ENCODE data around the gene ZBTB32.

Gene ZBTB32

DNA sequence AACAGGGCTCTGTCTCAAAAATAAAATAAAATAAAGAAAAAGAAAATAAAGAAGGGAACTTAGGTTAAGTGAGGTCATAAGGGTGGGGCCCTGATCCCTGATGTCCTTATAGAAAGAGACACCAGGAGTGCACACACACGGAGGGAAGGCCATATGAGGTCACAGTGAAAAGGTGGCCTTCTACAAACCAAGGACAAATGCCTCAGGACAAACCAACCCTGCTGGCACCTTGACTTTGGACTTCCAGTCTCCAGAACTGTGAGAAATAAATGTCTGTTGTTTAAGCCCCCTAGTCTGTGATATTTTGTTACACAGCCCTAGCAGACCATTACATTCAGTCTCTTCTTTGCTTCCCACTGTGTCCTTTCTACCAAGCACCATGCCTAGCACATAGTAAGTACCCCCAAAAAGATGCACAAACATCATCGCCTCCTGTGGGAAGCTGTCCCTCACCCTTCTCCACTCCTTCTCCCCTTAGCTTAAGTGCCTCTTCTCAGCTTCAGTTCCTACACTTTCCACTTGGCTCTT, 8.4 kb upstream of the ZBTB32 start:
- no peak for DNase-seq

DNA sequence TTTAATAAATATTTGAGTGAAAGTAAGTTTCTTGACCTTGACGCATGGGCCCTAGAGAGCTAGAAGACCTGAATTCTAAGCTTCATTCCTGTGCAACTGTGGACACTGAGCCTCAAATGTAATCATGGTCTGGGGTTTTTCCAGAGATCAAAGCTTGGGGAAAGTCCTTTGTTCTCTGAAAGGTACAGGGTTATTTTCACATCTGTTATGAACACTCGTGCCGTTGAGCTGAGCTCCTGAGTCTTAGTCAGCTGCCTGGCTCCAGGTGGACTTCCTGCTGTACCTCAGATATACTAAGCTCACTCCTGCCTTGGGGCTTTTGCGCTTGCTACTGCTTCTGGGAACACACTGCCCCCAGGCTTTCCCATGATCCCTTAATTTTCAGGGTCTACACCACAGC, 7.5 kb upstream of the ZBTB32 start:
- DNase-seq = no peak

DNA sequence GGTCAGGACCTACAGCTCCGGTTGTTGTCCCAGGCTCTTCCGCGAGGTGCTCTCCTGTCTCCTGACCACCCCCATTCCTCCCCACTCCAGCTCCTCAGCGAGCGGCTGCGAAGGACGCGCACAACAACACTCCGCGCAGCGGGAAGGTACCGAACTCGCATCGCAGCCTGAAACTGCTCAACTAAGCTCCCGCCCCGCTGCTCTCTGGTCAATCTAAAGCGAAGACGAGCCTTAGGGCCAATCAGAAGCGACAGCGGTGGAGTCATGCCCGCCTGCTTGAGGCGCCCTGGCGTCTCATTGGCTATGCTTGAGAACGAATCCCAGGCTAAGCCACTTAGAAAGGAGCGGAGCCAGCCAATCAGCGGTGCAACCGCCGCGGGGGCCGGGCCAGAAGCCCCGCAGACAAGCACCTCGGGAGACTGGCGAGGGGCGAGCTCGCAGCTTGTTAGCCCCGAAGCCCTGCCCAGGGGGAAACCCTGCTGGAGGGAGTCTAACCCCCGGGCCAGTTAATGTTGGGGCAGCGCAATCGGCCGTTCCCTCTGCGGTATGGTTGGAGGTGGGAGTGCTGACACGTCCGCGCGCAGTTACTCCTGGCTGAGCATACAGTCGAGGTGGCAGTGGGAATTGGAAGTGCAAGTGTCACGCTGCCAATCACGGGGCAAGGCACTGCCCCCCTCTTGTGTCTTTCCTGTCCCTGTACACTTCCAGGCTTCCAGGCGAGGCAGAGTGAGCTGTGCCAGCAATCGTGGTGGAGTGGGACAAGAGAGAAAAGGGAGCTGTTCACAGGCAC, 1.9 kb upstream of the ZBTB32 start:
- DNase-seq = peak; percentile 100

DNA sequence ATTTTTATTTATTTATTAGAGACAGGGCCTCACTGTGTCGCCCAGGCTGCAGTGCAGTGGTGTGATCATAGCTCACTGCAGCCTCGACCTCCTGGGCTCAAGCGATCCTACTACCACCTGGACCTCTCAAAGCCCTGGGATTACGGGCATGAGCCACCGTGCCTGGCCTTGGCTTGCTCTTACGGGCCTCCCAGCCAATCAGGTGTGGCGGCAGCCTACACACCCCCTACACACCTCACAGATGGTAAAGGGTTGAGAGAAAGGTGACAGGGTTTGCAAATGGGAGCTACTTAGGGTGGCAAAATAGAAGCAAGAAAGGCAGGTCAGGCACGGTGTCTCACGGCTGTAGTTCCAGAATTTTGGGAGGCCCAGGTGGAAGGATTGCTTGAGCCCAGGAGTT, 1.0 kb upstream of the ZBTB32 start:
- DNase-seq = peak; percentile 66

DNA sequence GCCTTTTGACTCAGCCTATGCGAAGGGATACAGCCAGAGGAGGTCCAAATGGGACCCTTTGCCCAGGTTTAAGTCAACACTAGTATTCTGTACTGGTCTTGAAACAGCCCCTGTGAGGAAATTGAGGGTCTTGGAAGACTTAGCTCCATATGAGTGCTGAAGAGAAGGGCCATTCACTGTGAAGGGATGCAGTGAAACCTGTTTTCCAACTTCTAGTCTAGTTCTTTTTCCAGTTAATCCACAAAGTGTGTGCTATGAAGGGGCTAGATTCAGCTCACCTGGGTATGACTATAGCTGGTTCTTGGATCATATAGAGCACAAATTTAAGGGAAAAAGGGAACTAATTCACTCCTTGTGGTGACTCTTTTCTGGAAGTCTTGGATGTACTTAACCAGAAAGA, 4.0 kb downstream of the ZBTB32 start:
- no peak for DNase-seq

DNA sequence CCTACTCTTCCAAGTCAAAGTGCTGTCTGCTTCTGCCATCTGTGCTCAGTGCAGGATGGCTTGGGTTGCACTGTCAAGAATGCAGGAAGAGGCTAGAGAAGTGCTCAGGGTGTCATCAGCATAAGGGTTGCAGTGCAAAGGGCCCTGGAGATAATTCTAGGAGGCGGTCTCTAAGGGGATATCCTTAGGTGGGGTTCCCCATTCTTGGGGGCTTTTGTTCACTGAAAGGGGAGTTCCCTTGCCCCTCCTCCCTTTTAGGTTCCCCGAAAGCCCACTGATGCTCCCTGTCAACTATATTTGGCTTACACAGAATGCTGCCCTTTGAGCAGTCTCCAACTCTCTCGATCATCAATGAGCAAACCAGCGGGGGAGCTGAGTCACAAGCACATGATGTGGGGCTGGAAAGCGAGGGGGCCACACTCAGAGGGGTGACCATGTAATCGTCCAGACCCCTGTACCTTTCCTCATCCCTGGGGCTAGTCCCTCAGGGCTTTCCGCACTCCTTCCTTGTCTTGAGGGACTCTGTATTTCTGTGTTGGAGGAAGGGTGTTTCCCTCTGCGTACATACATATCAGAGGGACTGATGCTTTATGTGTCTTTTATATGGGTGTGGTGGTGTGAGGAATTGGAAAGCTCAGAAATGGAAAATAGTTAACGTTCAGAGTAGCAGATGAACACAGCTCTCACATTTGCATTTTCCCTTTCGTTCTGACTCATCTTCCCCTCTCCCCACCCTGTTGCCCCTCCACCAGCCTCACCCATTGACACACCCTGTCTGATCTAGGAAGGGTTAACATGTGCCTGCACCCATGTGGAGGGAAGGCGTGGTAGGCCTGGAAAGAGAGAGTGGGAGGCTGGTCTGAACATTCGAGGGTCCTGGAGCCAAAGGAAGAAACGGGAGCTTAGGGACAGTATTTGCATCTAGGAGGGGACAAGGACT, 6.7 kb downstream of the ZBTB32 start:
- no peak for DNase-seq

DNA sequence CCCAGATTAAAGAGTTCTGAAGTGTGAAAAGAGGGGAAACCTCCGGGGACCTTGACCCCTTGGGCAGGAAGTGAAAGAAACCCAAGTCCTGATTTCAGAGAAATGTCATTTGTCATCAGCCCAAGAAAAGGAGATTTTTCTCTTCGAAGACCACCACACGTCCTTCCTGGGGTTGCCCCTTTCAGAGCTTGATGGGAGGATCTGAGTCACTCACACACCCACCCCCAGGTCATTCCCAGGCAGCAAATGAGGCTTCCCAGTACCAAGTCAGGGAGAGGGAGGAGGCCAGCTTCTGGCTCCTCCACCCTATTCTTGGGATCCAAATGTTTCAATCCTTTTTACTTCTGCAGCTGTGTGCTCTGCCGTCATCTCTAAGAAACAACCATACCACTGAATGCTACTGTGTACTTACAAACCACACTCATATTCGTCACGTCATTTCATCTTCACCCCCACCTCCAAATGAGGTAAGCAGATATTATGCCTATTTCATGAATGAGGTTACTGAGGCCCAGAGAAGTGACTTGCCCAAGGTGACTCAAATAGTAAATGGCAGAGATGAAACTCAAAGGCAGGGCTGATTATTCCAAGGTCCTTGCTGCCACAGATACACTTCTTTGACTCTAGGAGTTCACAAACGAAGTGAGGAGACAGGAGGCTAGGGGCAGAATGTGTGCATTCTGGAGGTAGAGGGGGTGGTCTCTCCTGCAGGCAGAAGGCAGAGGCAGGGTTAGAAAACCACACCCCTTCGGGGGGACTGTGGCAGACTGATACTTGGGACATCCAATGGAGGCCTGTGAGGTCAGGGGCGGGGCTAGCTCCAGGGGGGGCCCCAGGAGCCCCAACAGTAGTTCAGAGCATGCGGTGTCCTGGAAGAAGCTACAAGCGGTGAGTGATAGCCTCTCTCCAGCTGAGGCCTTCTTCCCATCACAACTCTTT, 8.5 kb downstream of the ZBTB32 start:
- no peak for DNase-seq

DNA sequence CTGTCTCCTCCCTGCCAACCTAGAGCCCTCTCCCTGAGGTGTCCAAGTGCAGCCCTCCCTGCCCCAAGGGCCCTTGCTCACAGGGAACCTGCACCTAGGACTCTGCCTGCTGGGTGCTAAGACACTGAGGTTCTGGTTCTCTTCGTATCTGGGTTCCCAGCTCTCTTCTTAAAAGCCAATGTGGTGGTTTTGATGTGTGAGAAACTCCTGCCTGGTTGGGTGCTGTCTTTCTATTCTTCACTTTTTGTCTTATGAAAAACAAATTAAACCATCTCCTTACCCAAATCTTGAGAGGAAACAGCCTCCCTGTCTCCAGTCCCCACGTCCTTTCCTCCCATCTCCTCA, 9.1 kb downstream of the ZBTB32 start:
- no peak for DNase-seq

DNA sequence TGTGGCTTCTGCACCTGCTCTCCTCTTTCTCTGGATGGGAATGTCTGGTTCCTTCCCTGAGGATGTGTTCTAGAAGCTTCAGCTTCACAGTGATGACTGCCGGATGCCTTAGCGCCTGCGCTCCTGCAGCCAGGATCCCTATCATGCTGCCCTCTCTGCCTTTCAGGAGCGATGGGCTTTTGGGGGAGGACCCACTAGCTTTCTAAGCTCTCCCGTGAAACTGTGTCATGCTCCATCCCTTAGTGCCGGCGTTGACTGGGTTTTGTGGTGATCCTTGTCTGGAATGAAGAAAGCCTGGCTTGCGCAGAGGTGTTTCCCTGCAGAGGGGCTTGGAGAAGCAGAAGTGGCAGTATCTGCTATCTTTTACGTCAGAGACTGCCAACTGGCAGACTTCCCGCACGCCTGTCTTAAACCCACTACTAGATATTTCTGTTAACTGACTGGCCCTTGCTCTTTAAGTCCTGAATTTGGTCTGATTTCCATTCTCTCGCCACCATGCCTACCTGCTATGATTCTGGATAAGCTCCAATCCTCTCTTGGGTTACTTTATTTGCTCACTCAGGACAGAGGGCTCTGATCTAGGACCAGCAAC, 9.6 kb downstream of the ZBTB32 start:
- no peak for DNase-seq

DNA sequence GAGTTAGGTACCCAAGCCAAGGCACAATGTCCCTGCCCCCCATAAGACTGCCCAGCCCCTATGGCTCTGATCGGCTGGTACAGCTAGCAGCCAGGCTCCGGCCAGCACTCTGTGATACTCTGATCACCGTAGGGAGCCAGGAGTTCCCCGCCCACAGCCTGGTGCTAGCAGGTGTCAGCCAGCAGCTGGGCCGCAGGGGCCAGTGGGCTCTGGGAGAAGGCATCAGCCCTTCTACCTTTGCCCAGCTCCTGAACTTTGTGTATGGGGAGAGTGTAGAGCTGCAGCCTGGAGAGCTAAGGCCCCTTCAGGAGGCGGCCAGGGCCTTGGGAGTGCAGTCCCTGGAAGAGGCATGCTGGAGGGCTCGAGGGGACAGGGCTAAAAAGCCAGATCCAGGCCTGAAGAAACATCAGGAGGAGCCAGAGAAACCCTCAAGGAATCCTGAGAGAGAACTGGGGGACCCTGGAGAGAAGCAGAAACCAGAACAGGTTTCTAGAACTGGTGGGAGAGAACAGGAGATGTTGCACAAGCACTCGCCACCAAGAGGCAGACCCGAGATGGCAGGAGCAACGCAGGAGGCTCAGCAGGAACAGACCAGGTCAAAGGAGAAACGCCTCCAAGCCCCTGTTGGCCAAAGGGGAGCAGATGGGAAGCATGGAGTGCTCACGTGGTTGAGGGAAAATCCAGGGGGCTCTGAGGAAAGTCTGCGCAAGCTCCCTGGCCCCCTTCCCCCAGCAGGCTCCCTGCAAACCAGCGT, 10.4 kb downstream of the ZBTB32 start:
- DNase-seq = no peak

DNA sequence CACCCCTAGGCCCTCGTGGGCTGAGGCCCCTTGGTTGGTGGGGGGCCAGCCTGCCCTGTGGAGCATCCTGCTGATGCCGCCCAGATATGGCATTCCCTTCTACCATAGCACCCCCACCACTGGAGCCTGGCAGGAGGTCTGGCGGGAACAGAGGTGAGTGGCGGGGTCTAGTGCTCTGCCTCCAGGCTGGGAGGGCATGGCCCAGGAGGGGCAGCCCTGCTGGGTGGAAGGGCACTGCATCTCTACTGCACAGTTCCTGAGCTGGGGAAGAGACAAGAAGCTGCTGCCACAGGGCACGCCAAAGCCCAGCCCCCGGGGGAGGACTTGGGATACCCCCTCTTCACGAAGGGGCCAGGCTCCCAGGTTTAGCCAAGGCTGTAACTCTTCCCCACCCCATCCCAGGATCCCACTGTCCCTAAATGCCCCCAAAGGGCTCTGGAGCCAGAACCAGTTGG, 11.0 kb downstream of the ZBTB32 start:
- no peak for DNase-seq

DNA sequence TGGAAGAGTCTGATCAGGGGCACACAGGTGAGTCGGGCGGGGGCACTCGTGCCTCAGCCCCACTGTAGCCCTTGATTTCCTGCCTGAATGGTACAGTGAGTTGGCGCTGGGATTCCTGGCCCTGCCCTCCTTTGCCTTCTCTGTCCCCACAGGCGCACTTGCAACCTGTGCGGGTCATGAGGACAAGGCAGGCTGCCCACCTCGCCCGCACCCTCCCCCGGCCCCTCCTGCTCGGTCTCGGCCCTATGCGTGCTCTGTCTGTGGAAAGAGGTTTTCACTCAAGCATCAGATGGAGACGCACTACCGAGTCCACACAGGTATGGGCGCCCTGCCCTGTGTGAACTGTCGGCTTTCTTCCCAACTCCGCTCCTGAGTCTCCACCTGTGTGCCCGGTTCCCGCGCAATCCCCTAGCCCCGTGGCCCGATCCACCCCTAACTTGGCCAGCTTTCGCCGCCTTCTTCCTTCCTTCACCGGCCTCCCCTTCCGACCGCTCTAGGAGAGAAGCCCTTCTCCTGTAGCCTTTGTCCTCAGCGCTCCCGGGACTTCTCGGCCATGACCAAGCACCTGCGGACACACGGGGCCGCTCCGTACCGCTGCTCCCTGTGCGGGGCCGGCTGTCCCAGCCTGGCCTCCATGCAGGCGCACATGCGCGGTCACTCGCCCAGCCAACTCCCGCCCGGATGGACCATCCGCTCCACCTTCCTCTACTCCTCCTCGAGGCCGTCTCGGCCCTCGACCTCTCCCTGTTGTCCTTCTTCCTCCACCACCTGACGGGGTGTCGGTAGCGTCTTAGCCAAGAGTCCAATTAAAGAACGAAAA, 11.8 kb downstream of the ZBTB32 start:
- no peak for DNase-seq

DNA sequence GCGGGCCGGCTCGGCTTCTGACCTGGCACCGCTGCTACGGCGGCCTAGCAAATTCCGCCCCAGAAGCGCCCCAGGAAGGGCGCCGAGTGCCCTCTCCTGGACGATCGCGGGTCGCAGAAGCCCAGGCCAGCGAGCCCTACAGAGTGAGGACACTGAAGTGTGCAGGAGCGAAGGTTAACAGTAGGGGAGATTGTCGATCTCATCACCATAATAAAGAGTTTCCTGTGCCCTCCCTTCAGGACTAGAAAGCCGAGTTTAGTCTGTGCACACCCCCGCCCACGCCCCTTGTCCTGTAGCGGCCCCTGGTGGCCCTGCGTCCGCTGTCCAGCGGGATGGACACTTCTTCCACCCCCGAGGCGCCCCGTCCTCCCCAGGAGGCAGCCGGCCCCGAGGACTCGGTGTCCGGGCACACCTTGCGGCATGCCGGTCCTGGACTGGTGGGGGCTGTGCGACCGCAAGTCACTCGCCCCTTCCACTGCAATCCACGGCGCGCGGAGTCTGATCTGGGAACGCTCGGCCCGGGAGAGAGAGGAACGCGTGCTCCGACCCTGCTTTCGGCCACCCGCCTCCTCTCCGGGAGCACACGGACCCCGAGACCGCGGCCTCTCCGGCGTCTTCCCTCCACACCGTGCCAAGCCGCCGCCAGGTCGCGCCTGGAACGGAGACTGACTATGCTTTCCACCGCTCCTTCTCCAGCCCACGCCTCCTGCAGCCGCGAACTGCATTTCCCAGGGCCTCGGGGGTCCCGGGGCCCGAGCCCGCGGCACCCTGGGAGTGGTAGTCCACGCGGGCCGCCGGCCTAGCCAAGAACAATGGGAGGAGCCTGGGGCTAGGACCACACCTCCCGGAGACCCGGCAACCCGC, 12.7 kb downstream of the ZBTB32 start:
- DNase-seq = peak; percentile 99

DNA sequence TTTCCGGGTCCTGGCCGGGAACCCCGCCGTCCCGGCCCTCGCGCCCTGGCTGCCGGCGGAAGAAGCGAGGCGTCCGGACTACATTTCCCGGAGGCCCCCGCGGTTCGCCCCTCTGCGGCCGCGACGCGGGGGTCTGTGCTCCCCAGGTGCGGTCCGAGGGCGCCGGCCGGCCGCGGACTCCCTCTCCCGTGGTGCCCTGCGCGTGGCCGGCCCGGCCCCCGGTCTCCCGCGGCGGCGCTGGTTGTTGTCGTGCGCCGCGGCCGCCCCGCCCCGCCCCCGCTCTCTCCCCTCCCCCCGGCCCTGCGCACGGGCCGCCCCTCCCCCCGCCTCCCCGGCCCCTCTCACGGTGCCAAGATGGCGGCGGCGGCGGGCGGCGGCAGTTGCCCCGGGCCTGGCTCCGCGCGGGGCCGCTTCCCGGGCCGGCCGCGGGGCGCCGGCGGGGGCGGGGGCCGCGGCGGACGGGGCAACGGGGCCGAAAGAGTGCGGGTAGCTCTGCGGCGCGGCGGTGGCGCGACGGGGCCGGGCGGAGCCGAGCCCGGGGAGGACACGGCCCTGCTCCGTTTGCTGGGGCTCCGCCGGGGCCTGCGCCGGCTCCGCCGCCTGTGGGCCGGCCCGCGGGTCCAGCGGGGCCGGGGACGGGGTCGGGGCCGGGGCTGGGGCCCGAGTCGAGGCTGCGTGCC, 13.4 kb downstream of the ZBTB32 start, which contains the start of gene KMT2B:
Gene KMT2B, plus strand, starts transcription at position 339 of the 680 bp plus-strand sequence. Its CDS starts 16 bp downstream, at position 355.
- no peak for DNase-seq

DNA sequence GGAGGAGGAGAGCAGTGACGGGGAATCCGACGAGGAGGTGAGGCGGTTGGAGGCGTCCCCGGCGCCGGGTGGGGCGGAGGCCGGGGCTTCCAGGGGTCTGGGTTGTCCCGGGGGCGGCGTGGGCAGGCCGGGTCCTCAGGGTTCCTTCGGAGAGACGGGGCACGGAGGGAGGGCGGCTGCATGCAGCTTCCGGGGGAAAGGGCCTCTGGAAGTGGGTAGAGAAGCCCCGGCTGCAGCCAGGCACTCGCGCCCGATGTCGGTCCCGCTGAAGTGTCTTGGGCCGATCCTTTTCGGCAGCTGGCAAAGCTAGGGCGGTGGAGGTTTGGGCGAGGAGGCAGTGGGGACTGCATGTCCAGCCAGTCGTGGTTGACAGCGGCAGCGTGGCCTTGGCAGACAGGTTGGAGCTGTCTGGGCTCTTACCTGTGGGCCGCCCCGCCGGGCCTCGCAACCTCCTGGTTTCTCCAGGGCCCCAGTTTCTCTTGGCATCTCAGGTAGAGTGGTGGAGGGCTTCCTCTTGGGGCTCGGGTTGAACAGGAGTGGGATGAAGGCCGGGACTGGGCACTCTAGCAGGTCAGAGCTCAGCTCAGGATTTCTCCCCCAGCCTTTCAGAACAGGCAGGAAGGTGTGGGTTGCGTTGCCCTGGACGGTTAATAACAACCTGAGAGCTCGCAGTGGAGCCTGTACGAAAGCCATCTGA, 14.1 kb downstream of the ZBTB32 start:
- DNase-seq = peak; percentile 29

DNA sequence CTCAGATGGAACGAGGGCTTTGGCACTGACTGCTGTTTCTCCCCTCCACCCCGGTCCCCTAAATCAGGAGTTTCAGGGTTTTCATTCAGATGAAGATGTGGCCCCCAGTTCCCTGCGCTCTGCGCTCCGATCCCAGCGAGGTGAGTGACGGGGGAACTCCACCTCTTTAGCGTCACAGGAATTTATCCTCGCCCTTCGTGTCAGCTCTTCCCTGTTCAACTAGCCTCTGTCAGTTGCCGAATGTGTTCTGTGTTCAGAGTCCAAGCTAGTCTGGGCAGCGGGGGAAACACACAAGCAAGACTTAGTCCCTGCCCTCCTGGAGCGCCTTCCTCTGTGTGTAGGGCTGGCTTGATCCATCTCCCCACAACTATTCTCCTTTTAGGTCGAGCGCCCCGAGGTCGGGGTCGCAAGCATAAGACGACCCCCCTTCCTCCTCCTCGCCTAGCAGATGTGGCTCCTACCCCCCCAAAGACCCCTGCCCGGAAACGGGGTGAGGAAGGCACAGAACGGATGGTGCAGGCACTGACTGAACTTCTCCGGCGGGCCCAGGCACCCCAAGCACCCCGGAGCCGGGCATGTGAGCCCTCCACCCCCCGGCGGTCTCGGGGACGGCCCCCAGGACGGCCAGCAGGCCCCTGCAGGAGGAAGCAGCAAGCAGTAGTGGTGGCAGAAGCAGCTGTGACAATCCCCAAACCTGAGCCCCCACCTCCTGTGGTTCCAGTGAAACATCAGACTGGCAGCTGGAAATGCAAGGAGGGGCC, 15.2 kb downstream of the ZBTB32 start:
- DNase-seq = no peak

DNA sequence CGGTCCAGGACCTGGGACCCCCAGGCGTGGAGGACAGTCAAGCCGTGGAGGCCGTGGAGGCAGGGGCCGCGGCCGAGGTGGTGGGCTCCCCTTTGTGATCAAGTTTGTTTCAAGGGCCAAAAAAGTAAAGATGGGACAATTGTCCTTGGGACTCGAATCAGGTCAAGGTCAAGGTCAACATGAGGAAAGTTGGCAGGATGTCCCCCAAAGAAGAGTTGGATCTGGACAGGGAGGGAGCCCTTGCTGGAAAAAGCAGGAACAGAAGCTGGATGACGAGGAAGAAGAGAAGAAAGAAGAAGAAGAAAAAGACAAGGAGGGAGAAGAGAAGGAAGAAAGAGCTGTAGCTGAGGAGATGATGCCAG, 15.8 kb downstream of the ZBTB32 start:
- no peak for DNase-seq
